Right ventricle myocardium inferior (tissue), 1 donor: ENCODE data around the gene CYP27C1. TPM values are rescaled to one million over a fixed set of nuclear protein-coding genes. Genes with fewer than 3 reads are reported as not detected.
"Not testable (repeated sequence)": the region's sequence is repeated elsewhere in the genome, so short reads cannot be mapped to it uniquely, and the experiment has no call there.

Source experiments
- ATAC-seq: fragments of 200-7000 bp; cut with Tn5 transposase; one replicate; pipeline ENCODE4 v1.9.1; 2020; ENCODE audit warnings: mild to moderate bottlenecking, moderate library complexity
- DNase-seq: peaks from one replicate; pipeline ENCODE4 v3.0.0; 2021; ENCODE audit errors: missing footprints
- intact Hi-C: fragments of 100-400 bp; cut with DNase I; formaldehyde crosslinking; loops from one replicate; pipeline ENCODE4 v1.11.0; 2022
- long read RNA-seq: library from polyadenylated mRNA; unstranded; transcript quantifications from one replicate; pipeline ENCODE4 v2.0.0, GENCODE V29; 2021
- total RNA-seq: library from RNA; stranded (reverse); fragmentation: NEBNext Ultra II Directional; extraction: Animal tissue kit (Norgen Biotek cat#: 25700); gene quantifications from one replicate; pipeline ENCODE4 v1.2.1, GENCODE V29; 2021
- donor health status: DM: no; HTN: yes; CAD: no; lungs with severe emphysema.

Gene CYP27C1, protein sequence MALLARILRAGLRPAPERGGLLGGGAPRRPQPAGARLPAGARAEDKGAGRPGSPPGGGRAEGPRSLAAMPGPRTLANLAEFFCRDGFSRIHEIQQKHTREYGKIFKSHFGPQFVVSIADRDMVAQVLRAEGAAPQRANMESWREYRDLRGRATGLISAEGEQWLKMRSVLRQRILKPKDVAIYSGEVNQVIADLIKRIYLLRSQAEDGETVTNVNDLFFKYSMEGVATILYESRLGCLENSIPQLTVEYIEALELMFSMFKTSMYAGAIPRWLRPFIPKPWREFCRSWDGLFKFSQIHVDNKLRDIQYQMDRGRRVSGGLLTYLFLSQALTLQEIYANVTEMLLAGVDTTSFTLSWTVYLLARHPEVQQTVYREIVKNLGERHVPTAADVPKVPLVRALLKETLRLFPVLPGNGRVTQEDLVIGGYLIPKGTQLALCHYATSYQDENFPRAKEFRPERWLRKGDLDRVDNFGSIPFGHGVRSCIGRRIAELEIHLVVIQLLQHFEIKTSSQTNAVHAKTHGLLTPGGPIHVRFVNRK
- total RNA-seq: 0.05 TPM
- long read RNA-seq: 0 reads

DNA sequence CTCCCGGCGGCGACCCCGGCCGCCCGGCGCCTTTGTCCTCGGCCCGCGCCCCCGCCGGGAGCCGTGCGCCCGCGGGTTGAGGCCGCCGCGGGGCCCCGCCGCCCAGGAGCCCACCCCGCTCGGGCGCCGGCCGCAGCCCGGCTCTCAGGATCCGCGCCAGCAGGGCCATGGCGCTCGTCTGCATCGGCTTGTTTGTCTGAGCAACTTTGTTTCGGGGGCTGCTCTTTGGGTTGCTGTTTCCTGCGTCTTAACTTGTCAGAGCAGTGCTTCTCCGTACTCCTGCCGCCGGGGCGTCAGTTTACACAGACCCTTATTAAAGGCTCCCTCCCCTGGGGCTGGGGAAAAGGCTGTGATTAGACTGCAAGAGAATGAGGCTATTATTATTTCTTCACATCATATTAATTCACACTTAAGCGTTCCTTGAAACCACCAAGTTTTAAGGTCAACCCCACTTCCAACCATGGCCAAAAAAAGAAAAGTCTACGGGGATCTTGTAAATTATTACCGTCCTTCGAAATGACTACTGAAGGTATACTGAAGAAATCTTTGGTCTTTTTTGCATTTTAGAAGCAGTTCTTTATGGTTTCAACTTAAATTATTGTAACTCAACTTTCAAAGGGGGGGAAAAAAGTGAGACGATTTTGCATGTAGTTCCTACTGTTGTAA is at the start of gene CYP27C1:
Gene CYP27C1 (minus strand): TSS at position 198 of the 666 bp plus-strand sequence. CDS start 29 bp downstream, at position 169.
- intact Hi-C loops: no loop called here
- DNase-seq: no peak
- ATAC-seq: no peak

DNA sequence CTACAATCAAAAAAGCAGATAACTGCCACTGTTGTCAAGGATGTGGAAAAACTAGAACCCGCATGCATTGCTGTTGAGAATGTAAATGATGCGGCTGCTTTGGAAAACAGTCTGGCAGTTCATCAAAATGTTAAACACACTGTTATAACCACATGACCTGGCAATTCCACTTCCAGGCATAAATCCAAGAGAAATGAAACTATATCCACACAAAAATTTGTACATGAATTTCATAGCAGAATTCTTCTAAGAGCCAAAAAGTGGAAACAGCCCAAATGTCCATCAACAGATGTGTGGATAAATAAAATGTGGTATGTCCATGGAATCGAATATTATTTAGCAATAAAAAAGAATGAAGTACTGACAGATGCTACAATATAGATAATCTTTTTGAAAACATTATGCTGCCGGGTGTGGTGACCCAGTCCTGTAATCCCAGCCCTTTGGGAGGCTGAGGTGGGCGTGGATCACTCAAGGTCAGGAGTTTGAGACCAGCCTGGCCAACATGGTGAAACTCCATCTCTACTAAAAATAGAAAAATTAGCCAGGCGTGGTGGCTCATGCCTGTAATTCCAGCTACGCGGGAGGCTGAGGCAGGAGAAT is 41.8 kb upstream of the CYP27C1 start:
- intact Hi-C loops: no loop called here
- DNase-seq: no peak

DNA sequence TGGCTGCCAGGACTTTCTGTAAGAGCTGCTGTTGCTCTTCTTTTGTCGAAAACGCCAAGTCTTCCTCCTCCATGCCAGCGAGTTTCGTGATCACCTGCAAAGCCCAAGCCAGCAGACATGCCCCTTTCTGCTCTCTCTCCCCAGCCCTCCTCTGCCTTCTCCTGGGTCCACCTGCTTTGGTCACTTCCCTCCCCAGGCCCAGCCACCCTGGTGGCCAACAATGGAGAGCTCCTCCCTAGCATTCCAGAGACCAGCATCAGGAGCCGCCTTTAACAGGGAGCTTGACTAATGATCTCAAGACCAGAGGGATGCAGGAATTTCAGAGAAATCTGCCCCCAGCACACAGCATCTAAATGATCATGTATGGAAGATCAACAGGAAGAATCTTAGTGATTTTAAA is 39.3 kb upstream of the CYP27C1 start:
- ATAC-seq (no peak), DNase-seq (no peak)
- intact Hi-C loops: no loop called here

More for the DNA sequence above, 41.8 kb upstream of the CYP27C1 start:
- ATAC-seq: no peak

DNA sequence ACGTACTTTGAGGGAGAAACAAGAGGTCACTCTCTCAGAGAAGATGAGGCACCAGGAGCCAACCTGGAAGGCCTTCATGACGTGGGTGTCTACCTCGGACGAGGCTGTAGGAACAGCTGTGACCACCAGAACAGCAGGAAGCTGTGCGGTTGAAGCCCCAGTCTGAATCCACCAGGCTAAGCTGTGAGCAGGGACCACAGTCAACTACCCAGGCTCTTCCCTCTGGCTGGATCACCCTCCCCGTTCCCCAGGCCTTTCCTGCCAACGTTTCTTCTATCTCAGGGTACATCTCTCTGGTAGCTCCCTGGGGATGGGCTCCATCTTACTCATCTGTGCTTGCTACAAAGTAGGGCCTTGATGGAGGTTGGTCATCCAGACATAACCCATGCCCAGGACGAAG is 36.8 kb upstream of the CYP27C1 start:
- DNase-seq: no peak
- ATAC-seq: no peak
- intact Hi-C loops: no loop called here

DNA sequence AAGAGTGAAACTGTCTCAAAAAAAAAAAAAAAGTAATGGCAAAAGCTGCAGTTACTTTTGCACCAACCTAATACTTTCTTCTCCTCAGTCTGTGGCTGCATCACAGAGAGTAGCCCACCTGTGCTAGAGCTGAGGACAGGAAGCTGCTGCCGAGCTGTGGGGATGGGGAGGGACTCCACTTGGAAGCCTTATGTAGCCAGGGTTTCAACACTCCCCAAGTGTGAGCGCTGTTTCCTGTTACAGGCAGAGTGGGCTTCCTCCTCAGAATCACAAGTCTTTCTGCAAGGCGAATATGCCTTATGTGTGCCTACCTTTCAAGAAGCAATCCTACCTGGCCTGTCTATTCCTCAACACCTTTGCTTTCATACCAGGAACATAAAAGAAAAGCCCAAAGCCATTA is 36.3 kb upstream of the CYP27C1 start:
- no peak for ATAC-seq

DNA sequence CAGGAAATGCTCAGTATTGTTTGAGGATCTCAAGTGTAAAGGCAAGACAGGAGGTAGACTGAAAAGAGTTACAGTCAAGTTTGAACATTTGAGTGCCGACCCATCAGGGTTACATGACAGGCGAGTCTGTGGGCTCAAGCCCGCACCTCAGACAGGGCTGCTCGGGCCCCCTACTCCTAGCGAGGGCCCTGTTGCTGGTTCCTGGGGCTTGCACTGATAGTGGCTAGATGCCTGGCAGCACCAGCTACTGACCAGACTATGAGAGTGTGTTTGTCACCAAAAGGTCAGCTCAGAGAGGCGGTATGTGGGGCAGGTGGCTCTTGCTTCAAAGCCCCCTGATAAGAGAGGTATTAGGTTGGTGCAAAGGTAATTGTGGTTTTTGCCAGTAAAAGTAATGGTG is 35.6 kb upstream of the CYP27C1 start:
- DNase-seq: no peak
- intact Hi-C loops: no loop called here
- no peak for ATAC-seq

More for the DNA sequence above, 36.3 kb upstream of the CYP27C1 start:
- intact Hi-C loops: no loop called here
- no peak for DNase-seq

DNA sequence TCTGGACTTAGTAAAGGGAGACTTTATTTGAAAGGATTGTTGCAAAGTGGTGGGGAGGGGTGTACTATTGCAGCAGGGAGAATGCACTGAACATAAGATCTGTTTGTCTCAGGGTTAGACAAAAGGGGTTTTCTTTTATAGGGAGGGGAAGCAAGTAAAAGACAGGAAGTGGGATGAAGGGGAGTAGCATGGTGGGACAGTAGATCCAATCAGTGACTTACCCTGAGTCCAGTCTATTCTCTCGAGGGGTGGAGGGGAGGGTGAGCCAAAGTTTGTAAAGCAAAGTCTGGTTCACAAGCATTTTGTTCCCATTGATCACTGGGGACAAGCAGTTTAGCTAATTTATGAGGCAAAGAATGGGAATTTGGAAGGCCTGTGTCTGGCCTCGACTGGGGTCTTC is 35.0 kb upstream of the CYP27C1 start:
- DNase-seq (no peak), ATAC-seq (no peak)
- intact Hi-C loops: no loop called here

DNA sequence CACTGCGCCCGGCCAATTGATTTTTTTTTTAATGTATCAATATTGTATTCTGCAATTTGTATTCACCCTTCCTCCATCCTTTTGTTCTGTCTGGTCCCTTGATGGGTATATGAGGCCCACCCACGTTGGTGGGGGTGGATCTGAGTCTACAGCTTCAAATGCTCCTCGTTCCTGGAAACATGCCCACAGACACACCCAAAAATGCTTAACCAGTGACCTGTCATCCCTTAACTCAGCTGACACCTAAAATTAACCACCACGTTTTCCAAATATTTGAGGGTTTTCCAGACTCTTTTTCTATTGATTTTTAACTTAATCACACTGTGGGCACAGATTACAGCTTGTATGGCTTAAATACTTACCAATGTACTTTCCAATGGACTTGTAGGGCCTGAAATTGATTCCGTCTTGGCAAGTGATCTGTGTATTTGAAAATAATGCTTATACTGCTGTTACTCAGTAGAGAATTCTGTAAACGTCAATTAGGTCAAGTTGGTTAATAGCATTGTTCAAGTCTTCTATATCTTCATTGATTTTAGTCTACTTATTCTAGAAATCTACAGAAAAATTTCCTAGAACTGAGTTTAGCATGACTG is 34.4 kb upstream of the CYP27C1 start:
- ATAC-seq (no peak), DNase-seq (no peak)
- intact Hi-C loops: no loop called here

DNA sequence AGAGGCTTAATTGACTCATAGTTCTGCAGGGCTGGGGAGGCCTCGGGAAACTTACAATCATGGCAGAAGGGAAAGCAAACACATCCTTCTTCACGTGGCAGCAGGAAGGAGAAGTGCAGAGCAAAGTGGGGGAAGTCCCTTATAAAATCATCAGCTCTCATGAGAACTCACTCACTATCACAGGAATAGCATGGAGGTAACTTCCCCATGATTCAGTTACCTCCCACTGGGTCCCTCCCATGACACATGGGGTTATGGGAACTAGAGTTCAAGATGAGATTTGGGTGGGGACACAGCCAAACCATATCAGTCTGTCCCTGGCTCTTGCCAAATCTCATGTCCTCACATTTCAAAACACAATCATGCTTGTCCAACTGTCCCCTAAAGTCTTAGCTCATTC is 21.1 kb upstream of the CYP27C1 start:
- ATAC-seq, intact Hi-C loops, DNase-seq: not testable (repeated sequence)

DNA sequence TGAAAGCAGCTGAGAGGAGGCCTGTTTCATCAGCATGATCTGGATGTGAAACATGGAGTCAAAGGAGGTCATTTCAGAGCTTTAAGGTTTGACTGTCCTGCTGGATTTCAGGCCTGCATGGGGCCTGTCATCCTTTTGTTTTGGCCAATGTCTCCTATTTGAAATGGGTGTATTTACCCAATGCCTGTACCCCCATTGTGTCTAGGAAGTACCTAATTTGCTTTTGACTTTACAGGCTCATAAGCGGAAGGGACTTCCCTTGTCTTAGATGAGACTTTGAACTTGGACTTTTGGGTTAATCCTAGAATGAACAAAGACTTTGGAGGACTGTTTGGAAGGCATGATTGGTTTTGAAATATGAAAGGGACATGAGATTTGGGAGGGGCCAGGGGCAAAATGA is 19.3 kb upstream of the CYP27C1 start:
- intact Hi-C loops: no loop called here
- DNase-seq: no peak
- no peak for ATAC-seq

DNA sequence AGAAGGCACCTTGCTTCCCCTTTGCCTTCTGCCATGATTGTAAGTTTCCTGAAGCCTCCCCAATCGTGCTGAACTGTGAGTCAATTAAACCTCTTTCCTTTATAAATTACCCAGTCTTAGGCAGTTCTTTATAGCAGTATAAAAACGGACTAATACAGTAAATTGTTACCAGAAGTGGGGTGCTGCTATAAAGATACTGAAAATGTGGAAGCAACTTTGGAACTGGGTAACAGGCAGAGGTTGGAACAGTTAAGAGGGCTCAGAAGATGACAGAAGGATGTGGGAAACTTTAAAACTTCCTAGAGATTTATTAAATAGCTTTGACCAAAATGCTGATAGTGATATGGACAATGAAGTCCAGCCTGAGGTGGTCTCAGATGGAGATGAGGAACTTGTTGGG is 17.7 kb upstream of the CYP27C1 start:
- not testable (repeated sequence) for DNase-seq

DNA sequence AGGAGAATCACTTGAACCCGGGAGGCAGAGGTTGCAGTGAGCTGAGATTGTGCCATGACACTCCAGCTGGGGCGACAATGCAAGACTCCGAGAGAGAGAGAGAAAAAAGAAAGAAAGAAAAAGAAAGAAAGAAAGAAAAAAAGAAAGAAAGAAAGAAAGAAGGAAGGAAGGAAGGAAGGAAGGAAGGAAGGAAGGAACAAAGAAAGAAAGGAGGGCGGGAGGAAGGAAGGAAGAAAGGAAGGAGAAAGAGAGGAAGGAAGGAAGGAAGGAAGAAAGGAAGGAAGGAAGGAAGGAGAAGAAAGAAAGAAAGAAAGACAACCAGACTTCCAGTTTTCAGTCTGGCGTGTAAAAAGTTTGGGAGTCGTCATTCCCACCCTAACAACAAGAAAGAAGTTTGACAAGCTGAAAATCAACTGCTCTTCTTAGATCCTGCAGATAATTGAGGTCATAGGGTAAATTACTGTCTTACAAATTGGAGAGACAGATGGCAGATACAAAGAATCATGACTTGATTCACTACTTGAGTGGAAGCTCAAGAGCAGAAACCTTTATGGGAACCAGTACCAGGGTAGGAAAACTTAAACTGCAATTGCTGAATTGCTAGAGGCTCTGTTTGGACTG is 15.1 kb upstream of the CYP27C1 start:
- DNase-seq (no peak), ATAC-seq (no peak)
- intact Hi-C loops: no loop called here

More for the DNA sequence above, 17.7 kb upstream of the CYP27C1 start:
- ATAC-seq, intact Hi-C loops: not testable (repeated sequence)

DNA sequence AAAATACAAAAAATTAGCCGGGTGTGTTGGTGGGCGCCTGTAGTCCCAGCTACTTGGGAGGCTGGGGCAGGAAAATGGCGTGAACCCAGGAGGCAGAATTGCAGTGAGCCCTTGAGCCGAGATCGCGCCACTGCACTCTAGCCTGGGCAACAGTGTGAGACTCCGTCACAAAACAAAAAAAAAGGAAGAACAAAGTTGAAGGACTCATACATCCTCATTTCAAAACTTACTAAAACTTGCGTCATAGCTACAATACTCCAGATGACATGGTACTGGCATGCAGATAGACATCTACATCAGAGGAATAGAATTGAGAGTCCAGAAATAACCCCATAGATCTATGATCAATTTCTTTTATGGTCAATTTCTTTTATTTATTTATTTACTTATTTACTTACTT is 13.6 kb upstream of the CYP27C1 start:
- no peak for ATAC-seq
- DNase-seq: no peak
- intact Hi-C loops: no loop called here

DNA sequence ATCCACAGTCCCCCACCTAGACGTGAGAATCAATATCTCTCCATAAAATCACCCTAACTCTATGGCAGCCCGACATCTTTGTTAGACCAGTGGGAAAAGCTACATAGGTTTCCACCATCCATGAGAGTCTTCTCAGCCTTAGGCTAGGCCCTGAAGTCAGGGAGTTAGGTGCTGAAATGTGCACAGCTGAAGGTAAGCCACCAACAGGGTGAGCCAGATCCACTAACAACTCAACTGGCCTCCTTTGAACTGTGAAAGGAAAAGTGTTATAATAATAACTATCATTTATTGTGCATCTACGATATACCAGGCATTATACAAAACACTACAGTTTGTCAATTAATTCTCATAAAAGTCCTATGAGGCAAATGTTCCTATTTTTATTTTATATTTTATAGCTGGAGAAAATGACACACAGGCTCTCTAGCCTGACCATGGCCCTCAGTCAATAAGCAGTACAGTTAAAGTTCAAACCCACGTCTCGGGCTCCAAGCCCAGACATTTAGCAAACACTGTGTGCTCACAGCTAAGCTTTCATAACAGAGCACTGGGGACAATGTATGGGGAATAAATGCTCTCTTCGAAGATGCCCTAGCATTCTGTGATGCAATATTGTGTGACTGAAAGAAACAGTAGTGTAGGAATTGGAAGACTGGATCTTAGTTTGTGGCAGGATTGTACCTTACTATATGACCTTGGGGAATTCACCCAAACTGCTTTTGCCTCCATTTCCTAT is 11.2 kb upstream of the CYP27C1 start:
- DNase-seq (no peak), ATAC-seq (no peak)
- intact Hi-C loops: no loop called here

DNA sequence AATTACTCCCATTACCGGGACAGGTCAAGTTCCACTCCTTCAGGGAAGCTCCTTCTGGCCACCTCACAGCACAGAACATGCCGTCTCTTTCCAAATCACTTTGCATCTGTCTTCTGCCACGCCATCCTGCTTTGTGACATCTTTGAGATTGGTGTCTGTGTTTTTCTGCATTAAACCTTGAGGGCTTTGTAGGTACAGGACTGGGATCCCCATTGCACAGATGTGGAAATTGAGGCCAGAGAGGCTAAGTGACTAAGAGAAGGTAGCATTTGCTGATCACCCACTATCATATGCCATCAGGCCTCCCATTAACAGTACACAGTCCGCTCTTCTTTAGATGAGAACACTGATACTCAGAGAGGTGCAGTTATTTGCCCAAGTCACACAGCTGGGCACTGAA is 9.5 kb upstream of the CYP27C1 start:
- ATAC-seq: no peak
- DNase-seq: no peak
- intact Hi-C loops: no loop called here

DNA sequence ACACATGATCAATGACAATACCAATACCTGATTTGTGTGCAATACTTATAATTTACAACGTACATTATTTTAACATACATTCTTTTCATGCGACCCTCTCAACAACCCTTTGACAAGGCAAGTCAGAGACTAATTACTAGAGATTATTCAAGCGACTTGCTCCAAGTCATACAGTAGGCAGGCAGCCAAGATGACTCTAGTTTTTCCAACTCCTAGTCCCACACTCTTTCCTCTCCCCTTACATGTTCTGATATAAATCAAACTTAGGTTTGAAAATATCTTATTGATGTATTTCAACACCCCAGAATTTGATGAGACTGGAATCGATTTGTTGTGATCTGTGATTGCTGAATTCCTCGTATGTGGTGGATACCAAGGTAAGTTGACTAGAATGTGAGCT is 8.0 kb upstream of the CYP27C1 start:
- DNase-seq: no peak
- intact Hi-C loops: no loop called here
- ATAC-seq: no peak

DNA sequence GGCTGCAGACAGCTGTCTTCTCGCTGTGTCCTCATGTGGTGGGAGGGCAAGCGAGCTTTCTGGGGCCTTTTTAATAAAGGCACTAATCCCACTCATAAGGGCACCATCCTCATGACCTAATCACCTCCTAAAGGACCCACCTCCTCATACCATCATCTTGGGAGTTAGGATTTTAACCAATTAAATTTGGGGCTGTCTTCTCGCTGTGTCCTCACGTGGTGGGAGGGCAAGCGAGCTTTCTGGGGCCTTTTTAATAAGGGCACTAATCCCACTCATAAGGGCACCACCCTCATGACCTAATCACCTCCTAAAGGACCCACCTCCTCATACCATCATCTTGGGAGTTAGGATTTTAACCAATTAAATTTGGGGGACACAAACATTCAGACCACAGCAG is 7.2 kb upstream of the CYP27C1 start:
- DNase-seq, ATAC-seq, intact Hi-C loops: not testable (repeated sequence)
